GM10248 (cell line): ENCODE measurements around the gene TMEM9.
A peak's percentile ranks its signal among the peaks of the same experiment; 100 is the strongest.

ENCODE experiments used
- CTCF ChIA-PET: fragments of 300-600 bp; sonication (Branson Sonifier 250); formaldehyde crosslinking; extraction: SDS; loops from one replicate; lab custom pipeline; 2021; ENCODE audit warnings: antibody characterized with exemption; lab: Yijun Ruan, JAX
- POLR2A ChIA-PET: fragments of 350-650 bp; sonication (Branson Sonifier 250); formaldehyde crosslinking; extraction: SDS; loops from one replicate; lab custom pipeline; 2020; ENCODE audit warnings: antibody characterized with exemption; lab: Yijun Ruan, JAX
- DNase-seq: peaks from one replicate; pipeline ENCODE4 v3.0.0; 2012; ENCODE audit errors: extremely low spot score
- TF ChIP-seq, protein P1 (sequence below): IDR thresholded peaks from 2 replicates; pipeline ENCODE4 v1.5.1; 2012; ENCODE audit warnings: mild to moderate bottlenecking, low read depth; ENCODE audit errors: extremely low read depth, missing control alignments, control extremely low read depth

The TMEM9 gene

DNA sequence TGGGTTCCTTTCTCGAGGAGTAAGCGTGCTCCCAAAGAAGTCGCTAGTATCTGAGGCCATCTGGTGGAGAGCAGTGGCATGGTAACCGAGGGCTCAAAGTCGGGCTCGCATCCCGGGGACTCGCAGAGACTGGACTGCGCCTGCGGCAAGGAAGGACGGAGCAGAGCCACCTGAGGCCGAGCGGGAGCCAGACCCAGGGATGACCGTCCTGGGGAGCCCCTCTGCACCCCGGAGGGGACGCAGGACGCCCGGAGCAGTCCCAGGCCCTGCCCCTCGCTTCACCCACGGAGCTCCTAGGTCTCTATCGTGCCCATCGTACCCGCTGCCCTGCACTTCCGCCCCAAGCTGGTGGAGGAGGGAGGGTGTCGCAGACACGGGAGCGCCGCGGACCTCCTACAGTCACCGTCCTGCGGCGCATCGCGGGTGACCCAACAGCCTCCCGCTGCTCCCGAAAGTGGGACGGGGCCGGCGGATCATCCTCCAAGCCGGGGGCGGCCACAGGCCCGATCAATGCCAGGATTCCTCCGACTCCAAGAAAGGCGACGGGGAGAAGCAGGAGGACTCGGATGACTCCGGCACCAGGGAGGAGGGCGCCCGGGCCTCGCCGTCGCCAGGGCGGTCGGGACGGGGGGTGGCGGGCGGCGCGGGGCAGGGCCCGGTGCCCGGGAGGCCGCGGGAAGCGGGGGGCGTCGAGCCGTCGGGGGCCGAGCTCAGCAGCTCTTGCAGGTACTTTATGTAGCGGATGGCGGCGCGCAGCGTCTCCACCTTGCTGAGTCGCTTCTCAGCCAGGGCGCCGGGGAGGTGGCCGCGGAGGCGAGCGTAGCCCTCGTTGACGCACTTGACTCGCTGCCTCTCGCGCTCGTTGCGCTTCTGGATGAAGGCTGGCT lies 39.8 kb downstream of the TMEM9 start:
- DNase-seq = peak; percentile 87
- POLR2A ChIA-PET = no interaction called here
- CTCF ChIA-PET = interaction anchor here (0.6 to 8.1 kb wide), 21 partner anchors 11 to 555 kb away, joined by 3 to 88 read pairs (median 4); no protein-coding TSS in a partner anchor
- TF ChIP-seq, protein P1, sequence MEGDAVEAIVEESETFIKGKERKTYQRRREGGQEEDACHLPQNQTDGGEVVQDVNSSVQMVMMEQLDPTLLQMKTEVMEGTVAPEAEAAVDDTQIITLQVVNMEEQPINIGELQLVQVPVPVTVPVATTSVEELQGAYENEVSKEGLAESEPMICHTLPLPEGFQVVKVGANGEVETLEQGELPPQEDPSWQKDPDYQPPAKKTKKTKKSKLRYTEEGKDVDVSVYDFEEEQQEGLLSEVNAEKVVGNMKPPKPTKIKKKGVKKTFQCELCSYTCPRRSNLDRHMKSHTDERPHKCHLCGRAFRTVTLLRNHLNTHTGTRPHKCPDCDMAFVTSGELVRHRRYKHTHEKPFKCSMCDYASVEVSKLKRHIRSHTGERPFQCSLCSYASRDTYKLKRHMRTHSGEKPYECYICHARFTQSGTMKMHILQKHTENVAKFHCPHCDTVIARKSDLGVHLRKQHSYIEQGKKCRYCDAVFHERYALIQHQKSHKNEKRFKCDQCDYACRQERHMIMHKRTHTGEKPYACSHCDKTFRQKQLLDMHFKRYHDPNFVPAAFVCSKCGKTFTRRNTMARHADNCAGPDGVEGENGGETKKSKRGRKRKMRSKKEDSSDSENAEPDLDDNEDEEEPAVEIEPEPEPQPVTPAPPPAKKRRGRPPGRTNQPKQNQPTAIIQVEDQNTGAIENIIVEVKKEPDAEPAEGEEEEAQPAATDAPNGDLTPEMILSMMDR = peak; percentile 86

DNA sequence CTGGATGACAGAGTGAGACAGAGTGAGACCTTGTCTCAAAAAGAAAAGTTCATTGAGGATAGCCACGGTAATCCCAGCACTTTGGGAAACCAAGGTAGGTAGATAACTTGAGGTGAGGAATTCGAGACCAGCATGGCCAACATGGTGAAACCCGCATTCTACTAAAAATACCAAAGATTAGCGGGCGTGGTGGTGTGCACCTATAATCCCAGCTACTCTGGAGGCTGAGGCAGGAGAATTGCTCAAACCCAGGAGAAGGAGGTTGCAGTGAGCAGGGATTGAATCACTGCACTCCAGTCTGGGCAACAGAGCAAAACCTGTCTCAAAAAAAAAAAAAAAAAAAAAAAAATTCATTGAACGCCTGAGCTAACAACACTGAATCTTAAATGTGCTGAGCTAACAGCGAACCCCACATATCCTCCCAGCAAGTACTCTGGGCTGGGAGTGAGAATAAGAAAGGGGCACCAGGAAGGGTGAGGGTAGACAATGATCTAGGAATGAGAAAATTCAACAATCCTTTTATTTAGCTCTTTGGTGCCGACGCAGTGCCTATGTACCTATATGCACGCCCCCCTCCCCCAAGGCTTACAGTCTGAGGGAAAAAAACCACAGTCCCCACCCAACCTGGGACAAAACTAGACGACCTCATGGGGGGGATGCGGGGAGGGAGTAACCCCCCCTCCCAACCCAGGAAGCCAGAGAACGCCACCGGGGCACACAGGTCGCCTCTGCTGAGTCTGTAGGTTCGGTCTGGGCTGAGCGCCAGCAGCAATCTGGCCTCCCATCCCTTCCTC lies 40.6 kb downstream of the TMEM9 start:
- POLR2A ChIA-PET = no interaction called here
- CTCF ChIA-PET = interaction anchor here (0.9 to 8.1 kb wide), 16 partner anchors 12 to 554 kb away, joined by 3 to 88 read pairs (median 5); no protein-coding TSS in a partner anchor
- no peak for DNase-seq
- TF ChIP-seq, protein P1 = no peak

DNA sequence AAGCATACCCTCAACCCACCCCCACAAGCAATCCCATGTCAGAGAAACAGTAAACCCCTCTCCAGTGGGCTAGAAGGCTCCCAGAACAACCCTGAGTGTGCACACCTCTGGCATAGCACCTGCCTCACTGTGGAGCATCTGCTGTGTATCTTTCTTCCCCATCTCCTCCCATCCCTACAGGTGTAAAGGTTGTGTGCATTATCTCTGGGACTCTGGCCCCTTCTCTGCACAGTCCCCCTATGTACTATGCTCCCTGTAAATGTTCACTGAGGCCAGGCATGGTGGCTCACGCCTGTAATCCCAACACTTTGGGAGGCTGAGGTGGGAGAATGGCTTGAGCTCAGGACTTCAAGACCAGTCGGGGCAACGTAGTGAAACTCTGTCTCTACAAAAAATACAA lies 41.3 kb downstream of the TMEM9 start:
- ChIA-PET POLR2A (no interaction called here), CTCF (interaction anchor here (1.0 to 8.1 kb wide), 8 partner anchors 14 to 553 kb away, joined by 3 to 88 read pairs (median 12); no protein-coding TSS in a partner anchor)
- no peak for DNase-seq
- TF ChIP-seq, protein P1 = no peak

DNA sequence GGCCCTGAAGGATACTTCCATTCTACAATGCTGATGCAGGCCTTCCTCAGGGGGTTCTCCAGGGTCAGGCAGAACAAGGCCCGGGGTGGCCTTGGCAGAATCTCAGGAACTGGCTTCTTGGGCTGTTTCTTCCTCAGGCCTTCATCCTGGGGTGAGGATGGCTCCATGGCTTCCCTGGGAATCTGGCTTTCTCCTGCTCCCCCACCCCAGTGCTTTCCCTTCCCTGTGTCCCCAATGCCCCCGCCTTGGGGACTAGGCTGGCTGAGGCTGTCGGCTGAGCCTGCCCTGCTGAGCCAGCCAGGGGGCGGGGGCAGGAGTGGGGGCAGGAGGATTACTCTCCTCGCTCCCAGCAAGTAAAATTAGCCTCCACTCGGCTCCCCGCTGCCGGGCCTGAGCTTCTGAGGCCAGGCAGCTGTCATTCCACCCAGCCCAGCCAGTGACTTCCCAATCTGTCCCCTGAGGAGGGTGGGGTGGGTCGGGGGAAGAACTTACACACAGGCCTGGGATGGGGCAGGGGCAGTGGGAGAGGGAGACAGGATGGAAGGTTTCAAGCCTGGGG lies 42.0 kb downstream of the TMEM9 start, which contains the start of gene CACNA1S:
Gene CACNA1S (minus strand): TSS at position 254 of the 559 bp plus-strand sequence. CDS start 87 bp downstream, at position 167.
- POLR2A ChIA-PET = no interaction called here
- no peak for DNase-seq
- CTCF ChIA-PET = interaction anchor here (2.7 to 8.1 kb wide), 3 partner anchors 13 to 141 kb away, joined by 20 to 88 read pairs (median 59); no protein-coding TSS in a partner anchor
- TF ChIP-seq, protein P1 = no peak

DNA sequence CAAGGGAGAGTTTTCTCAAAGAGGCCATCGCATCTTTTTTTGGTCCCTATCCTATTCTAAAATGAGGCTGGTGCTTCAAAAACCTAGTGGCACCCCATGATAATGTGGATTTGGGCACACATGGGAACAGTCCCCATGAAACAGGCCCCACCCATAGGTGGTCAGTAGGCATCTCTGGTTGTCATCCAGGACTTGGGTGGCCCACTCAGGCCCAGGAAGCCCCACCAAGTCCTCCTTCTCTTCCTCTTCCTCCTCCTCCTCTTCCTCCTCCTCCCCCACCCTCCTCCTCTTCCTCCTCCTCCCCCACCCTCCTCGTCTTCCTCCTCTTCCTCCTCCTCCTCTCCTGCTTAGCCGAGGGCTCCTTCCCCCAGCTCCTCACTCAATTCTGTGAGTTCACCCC lies 42.6 kb downstream of the TMEM9 start:
- no peak for DNase-seq
- POLR2A ChIA-PET = no interaction called here
- CTCF ChIA-PET = interaction anchor here (1.6 to 1.8 kb wide), 3 partner anchors 8 to 27 kb away, joined by 4 to 6 read pairs (median 5); no protein-coding TSS in a partner anchor
- TF ChIP-seq, protein P1 = no peak
